ENCODE data around the gene AP3M1. TPM values are rescaled to one million over a fixed set of nuclear protein-coding genes. Genes with fewer than 3 reads are reported as not detected.

The AP3M1 gene
- polyA plus RNA-seq, 3 donors: 17.5 to 32.0 (median 23.2) TPM

- Histone ChIP-seq H3K9ac (ENCODE audit: insufficient read depth, low read length, poor library complexity, severe bottlenecking) (no peak overlapping the region), H3K4me3 (replicated peaks in 1 of 3; ENCODE audit: low read depth in 2 of 3, low read length in 3 of 3) (no peak overlapping the region), H3K36me3 (replicated peaks in 1 of 2; ENCODE audit: control insufficient read depth in 1 of 2, insufficient read depth in 2 of 2, low read length in 2 of 2) (peaks cover 49 to 75% of the 10 kb centered on the region in 2 donors), H3K4me2 (replicated peaks; ENCODE audit: extremely low read depth, low read length, poor library complexity, severe bottlenecking) (no peak overlapping the region), H3K27ac (ENCODE audit: low read depth in 1 of 2, low read length in 2 of 2) (no peak overlapping the region), H3K4me1 (ENCODE audit: control insufficient read depth in 1 of 2, insufficient read depth in 2 of 2, low read length in 2 of 2) (no peaks in the 10 kb centered on the region), H3K27me3 (ENCODE audit: control insufficient read depth in 2 of 2, insufficient read depth in 2 of 2, low read length in 2 of 2) (no peaks in the 10 kb centered on the region), H2AFZ (ENCODE audit: insufficient read depth, low read depth, low read length, poor library complexity, severe bottlenecking) (no peak overlapping the region), H4K20me1 (ENCODE audit: insufficient read depth, low read length) (peaks cover 43% of the 10 kb centered on the region), H3K9me3 (replicated peaks in 1 of 2; ENCODE audit: control insufficient read depth in 1 of 2, insufficient read depth in 1 of 2, low read length in 2 of 2) (no peaks in the 10 kb centered on the region), H3K79me2 (ENCODE audit: insufficient read depth, low read length) (peaks cover 7% of the 10 kb centered on the region)
- Mint-ChIP-seq H3K4me3 (no peak overlapping the region), H3K4me1 (peaks cover 11% of the 10 kb centered on the region), H3K27ac (no peak overlapping the region), H3K27me3 (ENCODE audit: low read depth in 3 of 3) (no peaks in the 10 kb centered on the region), H3K36me3 (peaks cover 48 to 69% of the 10 kb centered on the region in 2 donors), H3K9me3 (no peaks in the 10 kb centered on the region)
- TF ChIP-seq, protein P1, sequence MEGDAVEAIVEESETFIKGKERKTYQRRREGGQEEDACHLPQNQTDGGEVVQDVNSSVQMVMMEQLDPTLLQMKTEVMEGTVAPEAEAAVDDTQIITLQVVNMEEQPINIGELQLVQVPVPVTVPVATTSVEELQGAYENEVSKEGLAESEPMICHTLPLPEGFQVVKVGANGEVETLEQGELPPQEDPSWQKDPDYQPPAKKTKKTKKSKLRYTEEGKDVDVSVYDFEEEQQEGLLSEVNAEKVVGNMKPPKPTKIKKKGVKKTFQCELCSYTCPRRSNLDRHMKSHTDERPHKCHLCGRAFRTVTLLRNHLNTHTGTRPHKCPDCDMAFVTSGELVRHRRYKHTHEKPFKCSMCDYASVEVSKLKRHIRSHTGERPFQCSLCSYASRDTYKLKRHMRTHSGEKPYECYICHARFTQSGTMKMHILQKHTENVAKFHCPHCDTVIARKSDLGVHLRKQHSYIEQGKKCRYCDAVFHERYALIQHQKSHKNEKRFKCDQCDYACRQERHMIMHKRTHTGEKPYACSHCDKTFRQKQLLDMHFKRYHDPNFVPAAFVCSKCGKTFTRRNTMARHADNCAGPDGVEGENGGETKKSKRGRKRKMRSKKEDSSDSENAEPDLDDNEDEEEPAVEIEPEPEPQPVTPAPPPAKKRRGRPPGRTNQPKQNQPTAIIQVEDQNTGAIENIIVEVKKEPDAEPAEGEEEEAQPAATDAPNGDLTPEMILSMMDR (IDR thresholded peaks at IDR 0.05): no peak
- 100% methylated on average over 1 of the region's 2 CpGs for WGBS (ENCODE audit: insufficient coverage)
- no peak for DNase-seq
- intact Hi-C loops (cut with micrococcal nuclease): loop anchor here in 1 of 2 donors (10.0 kb wide), 1 partner anchor 239 kb away; no protein-coding TSS in a partner anchor
Observed at GRCh38 chr10:74083304-74083703, 67.3 kb downstream of the AP3M1 start.

DNA sequence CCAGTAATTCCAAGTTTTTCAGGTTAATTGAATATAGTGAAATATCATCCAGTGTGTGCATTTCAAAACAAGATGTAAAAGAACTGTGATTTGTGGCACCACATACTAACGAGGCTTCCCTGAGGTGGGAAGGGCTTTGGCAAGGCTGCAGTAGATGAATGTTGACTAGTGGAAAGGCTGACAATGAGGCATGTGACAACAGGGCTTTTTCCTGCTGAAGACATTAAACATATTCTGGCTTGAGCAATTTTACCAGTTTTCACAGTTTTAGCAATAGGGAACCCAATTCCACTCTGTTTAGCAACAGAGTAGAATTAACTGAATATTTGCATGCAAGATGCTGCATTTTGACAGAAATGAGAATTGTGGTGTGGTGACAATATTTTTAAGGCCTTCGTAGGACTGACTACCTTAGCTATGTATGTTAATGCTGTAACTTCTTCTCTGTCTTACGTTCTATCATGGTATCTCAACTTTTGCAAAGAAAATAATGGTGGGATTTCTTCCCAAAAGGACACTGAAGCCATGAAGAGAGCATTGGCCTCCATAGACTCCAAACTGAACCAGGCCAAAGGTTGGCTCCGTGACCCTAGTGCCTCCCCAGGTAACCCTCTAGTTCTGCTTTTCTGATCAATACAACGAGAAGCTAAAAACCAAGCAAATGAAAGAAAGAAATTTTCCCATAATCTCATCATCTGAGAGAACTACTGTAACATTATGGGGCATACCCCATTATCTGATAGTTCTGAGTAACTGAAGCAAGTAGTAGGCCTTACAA lies 68.5 kb downstream of the AP3M1 start:
- Histone ChIP-seq H3K9me3 (replicated peaks in 1 of 2; ENCODE audit: control insufficient read depth in 1 of 2, insufficient read depth in 1 of 2, low read length in 2 of 2) (no peaks in the 10 kb centered on the region), H3K27ac (ENCODE audit: low read depth in 1 of 2, low read length in 2 of 2) (peak overlapping the region in 1 of 2 donors; percentile 15), H3K4me3 (replicated peaks in 1 of 3; ENCODE audit: low read depth in 2 of 3, low read length in 3 of 3) (no peak overlapping the region), H4K20me1 (ENCODE audit: insufficient read depth, low read length) (peaks cover 47% of the 10 kb centered on the region), H3K4me2 (replicated peaks; ENCODE audit: extremely low read depth, low read length, poor library complexity, severe bottlenecking) (no peak overlapping the region), H3K9ac (ENCODE audit: insufficient read depth, low read length, poor library complexity, severe bottlenecking) (no peak overlapping the region), H3K4me1 (ENCODE audit: control insufficient read depth in 1 of 2, insufficient read depth in 2 of 2, low read length in 2 of 2) (no peaks in the 10 kb centered on the region), H2AFZ (ENCODE audit: insufficient read depth, low read depth, low read length, poor library complexity, severe bottlenecking) (no peak overlapping the region), H3K79me2 (ENCODE audit: insufficient read depth, low read length) (peaks cover 7% of the 10 kb centered on the region), H3K36me3 (replicated peaks in 1 of 2; ENCODE audit: control insufficient read depth in 1 of 2, insufficient read depth in 2 of 2, low read length in 2 of 2) (peaks cover 43 to 77% of the 10 kb centered on the region in 2 donors), H3K27me3 (ENCODE audit: control insufficient read depth in 2 of 2, insufficient read depth in 2 of 2, low read length in 2 of 2) (no peaks in the 10 kb centered on the region)
- Mint-ChIP-seq H3K27ac (peak overlapping the region in 2 of 7 donors; percentile 42 to 68), H3K4me3 (no peak overlapping the region), H3K4me1 (peaks cover 17% of the 10 kb centered on the region), H3K27me3 (ENCODE audit: low read depth in 3 of 3) (no peaks in the 10 kb centered on the region), H3K9me3 (no peaks in the 10 kb centered on the region), H3K36me3 (peaks cover 51 to 72% of the 10 kb centered on the region in 2 donors)
- intact Hi-C loops (cut with micrococcal nuclease): loop anchor here in 1 of 2 donors (10.0 kb wide), 1 partner anchor 237 kb away; no protein-coding TSS in a partner anchor
- WGBS (ENCODE audit: insufficient coverage): 0% methylated on average over 1 of the region's 5 CpGs
- TF ChIP-seq, protein P1 (IDR thresholded peaks at IDR 0.05): no peak
- DNase-seq: no peak
